Stomach (tissue), 4 donors: ENCODE data around the gene PRDM16.

Experiments
- EP300 ChIP-seq: sonication (generic); formaldehyde crosslinking; IDR thresholded peaks from one replicate; pipeline ENCODE4 v1.6.1; 2017; ENCODE audit warnings: antibody characterized with exemption
- POLR2A ChIP-seq, 4 donors: fragments of 450-650 bp; IDR thresholded peaks; one replicate each; pipeline ENCODE4 v1.6.1; 2016; ENCODE audit warnings: antibody characterized with exemption in 4 of 4, control low read depth in 2 of 4, mild to moderate bottlenecking in 1 of 4, moderate library complexity in 1 of 4
- POLR2AphosphoS5 ChIP-seq, 3 donors: sonication (generic); formaldehyde crosslinking; IDR thresholded peaks; one replicate each; pipeline ENCODE4 v1.6.1; 2016; ENCODE audit warnings: antibody characterized with exemption in 3 of 3
- TF ChIP-seq, protein P1 (sequence below), 7 experiments: fragments of 450-650 bp in 4 of 7; fragments of 200-600 bp in 3 of 7; sonication (generic) in 3 of 7; IDR thresholded peaks; one replicate each; pipeline ENCODE4 v1.5.1; 2016 to 2019; ENCODE audit warnings: antibody characterized with exemption in 7 of 7, control low read depth in 2 of 7, mild to moderate bottlenecking in 1 of 7

DNA sequence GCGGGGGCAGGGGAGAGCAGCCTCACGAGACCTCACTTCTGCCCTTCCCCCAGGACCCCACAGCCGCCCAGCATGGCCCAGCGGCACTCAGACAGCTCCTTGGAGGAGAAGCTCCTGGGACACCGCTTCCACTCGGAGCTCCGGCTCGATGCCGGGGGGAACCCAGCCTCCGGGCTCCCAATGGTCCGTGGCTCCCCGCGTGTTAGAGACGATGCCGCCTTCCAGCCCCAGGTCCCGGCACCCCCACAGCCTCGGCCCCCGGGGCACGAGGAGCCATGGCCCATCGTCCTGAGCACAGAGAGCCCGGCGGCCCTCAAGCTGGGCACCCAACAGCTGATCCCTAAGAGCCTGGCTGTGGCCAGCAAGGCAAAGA, 394.0 kb downstream of the PRDM16 start:
- TF ChIP-seq, protein P1, sequence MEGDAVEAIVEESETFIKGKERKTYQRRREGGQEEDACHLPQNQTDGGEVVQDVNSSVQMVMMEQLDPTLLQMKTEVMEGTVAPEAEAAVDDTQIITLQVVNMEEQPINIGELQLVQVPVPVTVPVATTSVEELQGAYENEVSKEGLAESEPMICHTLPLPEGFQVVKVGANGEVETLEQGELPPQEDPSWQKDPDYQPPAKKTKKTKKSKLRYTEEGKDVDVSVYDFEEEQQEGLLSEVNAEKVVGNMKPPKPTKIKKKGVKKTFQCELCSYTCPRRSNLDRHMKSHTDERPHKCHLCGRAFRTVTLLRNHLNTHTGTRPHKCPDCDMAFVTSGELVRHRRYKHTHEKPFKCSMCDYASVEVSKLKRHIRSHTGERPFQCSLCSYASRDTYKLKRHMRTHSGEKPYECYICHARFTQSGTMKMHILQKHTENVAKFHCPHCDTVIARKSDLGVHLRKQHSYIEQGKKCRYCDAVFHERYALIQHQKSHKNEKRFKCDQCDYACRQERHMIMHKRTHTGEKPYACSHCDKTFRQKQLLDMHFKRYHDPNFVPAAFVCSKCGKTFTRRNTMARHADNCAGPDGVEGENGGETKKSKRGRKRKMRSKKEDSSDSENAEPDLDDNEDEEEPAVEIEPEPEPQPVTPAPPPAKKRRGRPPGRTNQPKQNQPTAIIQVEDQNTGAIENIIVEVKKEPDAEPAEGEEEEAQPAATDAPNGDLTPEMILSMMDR (IDR thresholded peaks at IDR 0.05): no peak
- TF ChIP-seq POLR2AphosphoS5 (IDR thresholded peaks at IDR 0.05): no peak
- no peak for TF ChIP-seq POLR2A (IDR thresholded peaks at IDR 0.05)
- TF ChIP-seq EP300: no peak
